GOT3 (cell line): ENCODE data around the gene AARS1.
"Not testable (repeated sequence)": the region's sequence is repeated elsewhere in the genome, so short reads cannot be mapped to it uniquely, and the experiment has no call there.

Experiments used
- DNase-seq: peaks from one replicate; lab custom pipeline; 2025; ENCODE audit warnings: mixed read lengths; lab: John Stamatoyannopoulos, UW

Gene AARS1

DNA sequence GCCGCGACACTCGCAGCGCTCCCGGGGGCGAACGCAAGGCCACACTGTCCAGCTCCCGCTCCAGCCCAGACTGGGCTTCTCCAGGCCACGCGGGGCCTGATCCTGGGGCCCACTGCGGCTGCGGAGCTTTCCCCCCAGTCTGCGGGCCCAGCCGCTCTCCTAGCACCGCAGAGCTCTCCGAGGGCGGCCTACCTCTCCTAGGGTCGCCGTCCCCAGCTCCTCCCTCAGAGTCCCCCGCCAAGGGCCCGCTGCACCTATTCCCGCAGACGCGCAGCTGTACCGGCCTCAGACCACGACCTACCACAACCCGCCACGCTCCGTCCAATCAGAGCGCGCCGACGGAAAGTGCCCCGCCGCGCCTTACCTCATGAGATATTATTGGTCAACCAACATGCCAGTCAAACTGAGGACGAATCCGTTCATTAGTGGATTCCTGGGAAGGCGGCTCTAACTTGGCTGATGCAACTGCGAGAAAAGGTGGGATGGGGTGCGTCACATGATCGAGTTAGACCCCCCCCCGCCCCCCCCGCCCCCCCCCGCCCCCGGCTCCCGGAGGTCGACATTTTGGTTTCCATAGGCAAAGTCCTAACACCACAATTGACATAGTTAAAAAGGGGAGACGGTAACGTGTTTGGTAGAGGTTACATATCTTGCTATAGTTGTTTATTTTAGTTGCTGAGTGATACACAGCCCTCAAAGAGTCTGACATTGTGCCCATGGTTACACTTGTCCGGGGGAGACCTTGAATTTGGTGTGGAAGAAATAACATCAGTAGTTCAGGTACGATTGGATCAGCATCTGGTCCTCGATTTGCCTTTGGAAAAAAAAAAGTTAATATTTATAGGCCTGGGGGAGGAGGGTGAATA is at the start of gene AARS1:
TSS of gene AARS1 (minus strand) at position 278 of the 866 bp plus-strand sequence. CDS start 6,743 bp downstream, outside the sequence.
- peak; percentile 82 for DNase-seq

DNA sequence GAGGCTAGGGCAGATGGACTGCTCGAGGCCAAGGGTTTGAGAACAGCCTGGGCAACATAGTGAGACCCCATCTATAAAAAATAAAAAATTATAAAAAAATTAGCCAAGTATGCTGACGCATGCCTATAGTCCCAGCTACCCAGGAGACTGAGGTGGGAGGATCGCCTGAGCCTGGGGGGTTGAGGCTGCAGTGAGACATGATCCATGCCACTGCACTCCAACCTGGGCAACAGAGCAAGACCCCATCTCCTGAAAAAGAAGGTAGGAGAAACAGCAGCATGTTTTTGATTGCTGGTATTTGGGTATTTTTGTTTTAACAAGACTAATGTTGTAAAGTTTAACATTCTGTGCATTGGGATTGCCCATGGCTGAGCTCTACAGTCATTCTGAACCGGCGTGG is 48.5 kb upstream of the AARS1 start:
- DNase-seq: no peak

DNA sequence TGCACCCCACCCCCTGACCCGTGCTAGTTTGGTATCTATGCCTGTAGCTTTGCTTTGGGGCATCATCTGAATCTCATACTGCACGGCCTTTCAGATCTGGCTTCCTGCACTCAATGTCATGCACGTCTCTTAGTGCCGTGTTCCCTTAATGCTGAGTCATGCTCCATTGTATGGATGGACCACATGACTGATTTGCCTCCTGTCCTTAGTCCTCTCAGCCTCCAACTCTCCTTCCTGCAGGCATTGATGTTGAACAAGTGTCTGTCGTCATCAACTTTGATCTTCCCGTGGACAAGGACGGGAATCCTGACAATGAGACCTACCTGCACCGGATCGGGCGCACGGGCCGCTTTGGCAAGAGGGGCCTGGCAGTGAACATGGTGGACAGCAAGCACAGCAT is 43.4 kb upstream of the AARS1 start:
- not testable (repeated sequence) for DNase-seq

DNA sequence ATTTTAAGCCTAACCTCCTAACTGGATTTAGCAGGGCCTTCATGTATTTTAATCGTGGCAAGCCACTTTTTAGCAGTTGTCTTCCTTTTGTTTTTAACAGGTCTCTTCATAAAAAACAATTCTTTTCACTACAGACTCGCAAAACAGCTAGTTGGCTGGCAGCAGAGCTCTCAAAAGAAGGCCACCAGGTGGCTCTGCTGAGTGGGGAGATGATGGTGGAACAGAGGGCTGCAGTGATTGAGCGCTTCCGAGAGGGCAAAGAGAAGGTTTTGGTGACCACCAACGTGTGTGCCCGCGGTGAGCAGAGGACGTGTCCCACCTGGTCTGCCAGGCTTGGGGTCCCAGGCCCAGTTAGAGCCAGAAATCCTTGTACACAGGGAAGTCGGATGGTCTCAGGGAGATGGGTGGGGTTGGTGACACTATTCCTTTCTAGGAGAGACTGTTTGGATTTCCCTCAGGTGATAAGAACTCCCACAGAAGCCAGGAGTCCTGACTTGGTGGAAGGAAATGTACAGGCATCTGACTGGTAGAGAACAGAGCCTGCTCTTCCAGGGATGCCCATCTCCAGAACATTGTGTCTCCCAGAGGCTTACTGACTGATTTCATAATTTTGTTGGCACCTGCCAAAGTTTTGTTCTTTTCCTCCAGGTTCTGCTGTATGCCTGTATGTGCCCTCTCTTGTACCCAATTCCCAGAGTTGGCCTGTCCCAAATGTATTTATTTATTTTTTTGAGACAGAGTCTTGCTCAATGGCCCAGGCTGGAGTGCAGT is 42.5 kb upstream of the AARS1 start:
- no peak for DNase-seq

DNA sequence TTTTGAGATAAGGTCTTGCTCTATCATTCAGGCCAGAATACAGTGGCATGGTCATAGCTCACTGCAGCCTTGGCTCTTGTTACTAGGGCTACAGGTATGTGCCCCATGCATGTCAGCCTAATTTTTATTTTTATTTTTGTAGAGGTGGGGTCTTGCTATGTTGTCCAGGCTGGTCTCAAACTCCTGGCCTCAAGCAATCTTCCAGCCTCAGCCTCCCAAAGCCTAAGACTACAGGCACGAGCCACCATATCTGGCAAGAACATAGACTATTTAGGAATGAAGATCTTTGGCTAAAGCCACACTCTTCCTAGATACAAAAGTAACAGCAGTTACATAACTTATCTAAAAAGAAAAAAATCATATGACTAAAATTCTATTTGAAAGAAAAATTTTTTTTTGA is 41.8 kb upstream of the AARS1 start:
- no peak for DNase-seq

DNA sequence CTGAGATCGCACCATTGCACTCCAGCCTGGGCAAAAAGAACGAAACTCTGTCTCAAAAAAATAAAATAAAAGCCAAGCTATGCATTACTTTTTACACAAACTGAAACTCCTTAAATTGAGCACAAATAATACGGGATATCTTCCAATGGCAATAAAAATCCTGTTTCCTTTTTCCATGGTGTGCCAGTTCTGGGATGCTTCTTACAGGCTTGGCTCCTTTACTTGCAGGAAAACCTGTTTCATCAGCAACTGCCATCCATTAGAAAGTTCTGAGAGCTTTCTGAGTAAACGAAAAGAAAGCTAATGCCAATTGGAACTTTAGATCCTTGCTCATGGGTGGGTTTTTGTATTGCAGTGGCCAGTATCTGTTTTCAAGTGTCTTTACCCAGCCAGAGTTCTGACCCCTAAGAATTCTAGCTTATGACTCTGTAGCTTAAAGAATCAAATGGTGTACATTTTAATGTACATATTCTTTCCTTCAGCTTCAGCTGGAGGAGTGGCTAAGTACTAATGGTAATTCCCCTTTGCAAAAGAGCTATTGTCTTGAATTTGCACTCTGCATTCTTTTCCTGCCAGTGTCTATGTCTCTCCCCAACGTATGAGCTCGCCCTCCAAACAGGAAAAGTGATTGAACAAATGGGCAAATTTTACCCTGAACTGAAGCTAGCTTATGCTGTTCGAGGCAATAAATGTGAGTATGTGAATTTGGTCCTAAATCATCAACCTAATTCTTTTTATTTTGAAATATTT is 35.9 kb upstream of the AARS1 start:
- DNase-seq: no peak

DNA sequence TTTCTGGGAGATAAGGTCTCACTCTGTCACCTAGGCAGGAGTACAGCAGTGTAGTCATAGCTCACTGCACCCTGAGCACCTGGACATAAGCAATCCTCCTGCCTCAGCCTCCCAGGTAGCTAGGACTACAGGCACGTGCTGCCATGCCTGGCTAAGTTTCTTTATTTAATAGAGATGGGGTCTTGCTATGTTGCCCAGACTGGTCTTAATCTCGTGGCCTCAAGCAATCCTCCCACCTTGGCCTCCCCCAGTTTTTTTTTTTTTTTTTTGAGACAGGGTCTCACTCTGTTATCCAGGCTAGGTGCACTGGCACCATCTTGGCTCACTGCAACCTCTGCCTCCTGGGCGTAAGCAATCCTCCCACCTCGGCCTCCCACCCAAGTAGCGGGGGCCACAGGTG is 30.8 kb upstream of the AARS1 start:
- no peak for DNase-seq

DNA sequence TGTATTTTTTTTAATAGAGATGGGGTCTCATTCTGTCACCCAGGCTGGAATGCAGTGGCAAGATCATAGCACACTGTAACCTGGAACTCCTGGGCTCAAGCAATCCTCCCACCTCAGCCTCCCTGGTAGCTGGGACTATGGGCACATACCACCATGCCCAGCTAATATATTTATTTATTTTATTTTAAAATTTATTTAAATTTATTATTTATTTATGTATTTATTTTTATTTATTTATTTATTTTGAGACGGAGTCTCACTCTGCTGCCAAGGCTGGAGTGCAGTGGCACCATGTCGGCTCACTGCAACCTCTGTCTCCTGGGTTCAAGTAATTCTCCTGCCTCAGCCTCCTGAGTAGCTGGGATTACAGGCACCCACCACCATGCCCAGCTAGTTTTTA is 18.4 kb upstream of the AARS1 start:
- not testable (repeated sequence) for DNase-seq

DNA sequence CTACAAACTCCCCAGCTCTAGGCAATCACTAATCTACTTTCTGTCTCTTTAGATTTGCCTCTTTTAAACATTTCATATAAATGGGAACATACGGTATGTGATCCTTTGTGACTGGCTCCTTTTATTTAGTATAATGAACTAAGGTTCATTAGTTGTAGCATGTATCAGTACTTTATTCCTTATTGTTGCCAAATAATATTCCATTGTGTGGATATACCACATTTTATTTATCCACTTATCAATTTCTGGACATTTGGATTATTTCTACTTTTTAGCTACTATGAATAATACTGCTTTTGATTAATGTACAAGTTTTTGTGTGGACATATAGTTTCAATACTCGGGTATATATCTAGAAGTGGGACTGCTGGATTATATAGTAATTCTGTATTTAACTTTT is 17.6 kb upstream of the AARS1 start:
- DNase-seq: no peak

DNA sequence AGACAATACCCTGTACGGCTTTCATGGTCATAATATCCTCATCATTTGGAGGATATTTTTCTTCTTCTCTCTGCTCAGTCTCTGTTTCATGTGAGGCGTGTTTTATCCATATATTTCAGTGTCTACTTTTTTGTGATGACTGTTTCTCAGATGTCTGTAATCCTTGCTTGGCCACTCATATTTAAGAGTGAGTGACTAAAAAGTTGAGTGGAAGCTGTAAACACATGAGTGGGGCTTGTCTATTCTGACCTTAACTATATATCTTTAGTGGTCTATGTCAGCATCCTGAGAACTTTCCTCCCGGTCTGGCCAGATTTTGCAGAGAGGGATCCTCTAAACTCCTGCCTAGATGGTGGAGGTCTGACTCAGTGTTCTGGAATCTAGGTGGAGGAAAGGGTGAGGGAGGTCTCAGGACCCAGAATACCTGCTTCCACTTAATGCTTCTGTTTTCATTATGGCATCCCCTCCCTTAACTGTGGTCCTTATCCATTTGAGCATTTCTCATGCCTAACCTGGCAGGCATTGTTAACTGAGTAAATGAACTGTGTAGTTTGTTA is 15.7 kb upstream of the AARS1 start:
- no peak for DNase-seq

DNA sequence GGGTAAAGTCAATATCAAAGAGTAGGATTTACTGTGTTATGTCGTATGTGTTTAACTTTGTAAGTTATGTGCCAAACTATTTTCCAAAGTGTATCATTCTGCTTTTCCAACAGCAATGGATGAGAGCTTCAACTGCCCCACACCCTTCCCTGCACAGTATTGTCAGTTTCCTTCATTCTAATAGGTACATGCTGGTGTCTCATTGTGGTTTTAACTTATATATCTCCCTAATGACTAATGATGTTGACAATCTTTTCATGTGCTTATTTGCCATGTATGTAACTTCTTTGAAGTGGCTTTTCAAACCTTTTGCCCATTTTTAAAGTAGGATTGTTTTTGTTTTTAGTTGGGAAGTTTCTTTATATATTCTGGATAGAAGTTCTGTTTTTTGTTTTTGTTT is 13.4 kb upstream of the AARS1 start:
- no peak for DNase-seq

DNA sequence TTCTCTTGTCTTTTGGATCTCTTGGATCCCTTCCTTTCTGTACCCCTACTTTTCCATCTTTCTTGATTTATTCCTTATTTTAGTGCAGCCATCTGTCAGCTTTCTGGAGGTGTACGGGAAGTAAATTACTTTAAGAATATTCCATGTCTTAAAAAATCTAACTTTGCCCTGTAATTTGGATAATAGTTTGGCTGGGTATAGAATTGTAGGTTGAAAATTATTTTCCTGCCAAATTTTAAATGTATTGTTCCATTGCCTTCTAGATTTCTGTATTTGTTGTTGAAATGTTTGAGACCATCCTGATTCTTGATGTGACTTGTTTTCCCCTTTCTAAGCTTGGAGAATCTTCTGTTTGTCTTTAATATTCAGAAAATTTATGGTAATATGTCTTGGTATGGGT is 11.8 kb upstream of the AARS1 start:
- DNase-seq: no peak

DNA sequence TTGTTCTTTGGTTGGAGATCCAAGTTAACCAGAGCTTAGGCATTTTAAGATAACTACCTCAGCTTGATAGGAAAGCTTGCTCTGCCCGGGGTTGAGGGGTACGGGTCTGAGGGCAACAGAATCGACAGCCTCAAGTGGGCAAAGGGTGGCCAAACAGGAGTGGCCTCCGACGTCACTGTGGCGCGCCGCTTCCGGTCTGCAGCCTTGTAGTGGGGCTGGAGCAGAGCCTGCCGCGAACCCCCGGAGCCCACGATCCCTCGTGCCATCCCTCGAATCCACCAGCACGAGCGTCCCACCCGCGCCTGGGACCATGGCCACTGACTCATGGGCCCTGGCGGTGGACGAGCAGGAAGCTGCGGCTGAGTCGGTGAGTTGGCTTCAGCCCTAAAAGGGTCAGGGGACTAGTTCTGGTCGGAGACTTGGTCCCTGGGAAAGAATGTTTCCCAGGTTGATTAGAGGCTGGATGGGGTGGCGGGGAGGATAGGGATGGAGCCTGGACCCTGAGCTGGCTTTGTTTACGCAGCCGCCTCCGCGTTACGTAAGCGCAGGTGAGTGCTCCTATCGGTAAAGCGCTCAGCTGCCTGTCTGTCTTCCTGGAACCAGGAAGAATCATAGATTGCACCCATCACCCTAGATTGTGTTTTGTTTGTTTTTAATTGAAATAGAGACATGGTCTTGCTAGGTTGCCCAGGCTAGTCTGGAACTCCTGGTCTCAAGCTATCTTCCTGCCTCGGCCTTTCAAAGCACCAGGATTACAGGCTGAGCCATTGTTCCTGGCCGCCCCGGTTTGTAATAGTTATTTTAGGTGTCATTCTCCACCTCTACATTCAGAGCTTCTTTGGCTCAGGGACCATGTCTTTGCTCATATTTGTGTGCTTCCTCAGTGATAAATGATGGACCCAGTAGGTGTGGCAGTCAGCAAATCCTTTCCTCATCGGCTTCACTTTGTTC is 10.0 kb upstream of the AARS1 start, which contains the start of gene DDX19B:
TSS of gene DDX19B (plus strand) at position 199 of the 951 bp plus-strand sequence. CDS start at position 311, 112 bp downstream.
- peak; percentile 10 for DNase-seq

DNA sequence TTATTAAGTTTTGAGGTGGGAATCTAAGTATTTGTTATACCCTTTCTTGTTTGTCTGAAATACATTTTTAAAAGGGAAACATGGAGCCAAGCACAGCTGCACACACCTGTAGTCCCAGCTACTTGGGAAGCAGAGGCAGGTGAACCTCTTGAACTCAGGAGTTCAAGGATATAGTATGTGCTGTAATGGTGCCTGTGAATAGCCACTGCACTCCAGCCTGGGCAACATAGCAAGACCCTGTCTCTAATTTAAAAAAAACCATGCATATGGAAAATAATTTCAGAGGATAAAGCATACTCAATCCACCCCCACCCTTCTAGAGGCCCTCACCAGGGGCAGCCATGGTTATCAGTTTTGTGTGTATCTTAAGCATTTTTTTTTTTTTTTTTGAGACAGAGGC is 6.3 kb upstream of the AARS1 start:
- DNase-seq: no peak

DNA sequence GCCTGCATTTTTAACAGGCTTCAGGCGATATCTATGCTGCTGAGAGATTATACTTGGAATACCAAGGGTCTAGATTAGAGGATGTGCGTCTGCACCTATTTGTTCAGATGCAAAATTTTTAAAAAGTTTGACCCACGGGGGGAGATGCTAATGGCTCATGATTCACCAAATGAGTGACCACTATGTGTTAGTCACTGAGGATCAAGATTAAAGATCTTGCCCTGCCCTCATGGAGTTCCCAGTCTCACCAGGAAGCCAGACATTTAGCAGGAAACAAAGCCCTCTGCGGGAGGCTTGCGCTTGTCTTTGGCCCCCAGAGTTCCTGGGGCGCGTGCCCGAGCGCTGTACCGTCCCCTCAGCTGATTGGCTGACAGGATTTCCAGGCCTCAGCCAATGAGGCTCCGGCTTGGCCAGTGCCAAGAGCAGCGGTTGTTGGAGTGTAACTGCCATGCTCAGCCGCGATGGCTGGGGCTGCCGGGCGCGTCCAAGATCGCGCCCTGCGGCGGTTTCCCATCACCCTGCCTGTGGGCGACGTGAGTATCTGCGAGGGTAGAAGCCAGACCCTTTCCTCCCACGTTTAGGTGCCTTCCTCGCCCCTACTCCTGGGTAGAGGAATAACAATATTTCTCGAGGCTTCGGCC is 5.2 kb upstream of the AARS1 start:
- DNase-seq: no peak

DNA sequence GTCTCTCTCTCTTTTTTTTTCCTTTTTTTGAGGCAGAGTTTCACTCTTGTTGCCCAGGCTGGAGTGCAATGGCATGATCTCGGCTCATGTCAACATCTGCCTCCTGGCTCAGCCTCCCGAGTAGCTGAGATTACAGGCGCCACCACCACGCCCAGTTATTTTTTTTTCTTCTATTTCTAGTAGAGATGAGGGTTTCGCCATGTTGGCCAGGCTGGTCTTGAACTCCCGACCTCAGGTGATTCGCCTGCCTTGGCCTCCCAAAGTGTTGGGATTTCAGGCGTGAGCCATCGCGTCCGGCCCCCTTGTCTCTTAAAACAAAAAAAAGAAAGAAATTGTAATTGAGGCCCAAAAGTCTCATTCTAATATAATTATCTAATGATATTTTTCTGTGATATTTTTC is 2.8 kb upstream of the AARS1 start:
- not testable (repeated sequence) for DNase-seq

DNA sequence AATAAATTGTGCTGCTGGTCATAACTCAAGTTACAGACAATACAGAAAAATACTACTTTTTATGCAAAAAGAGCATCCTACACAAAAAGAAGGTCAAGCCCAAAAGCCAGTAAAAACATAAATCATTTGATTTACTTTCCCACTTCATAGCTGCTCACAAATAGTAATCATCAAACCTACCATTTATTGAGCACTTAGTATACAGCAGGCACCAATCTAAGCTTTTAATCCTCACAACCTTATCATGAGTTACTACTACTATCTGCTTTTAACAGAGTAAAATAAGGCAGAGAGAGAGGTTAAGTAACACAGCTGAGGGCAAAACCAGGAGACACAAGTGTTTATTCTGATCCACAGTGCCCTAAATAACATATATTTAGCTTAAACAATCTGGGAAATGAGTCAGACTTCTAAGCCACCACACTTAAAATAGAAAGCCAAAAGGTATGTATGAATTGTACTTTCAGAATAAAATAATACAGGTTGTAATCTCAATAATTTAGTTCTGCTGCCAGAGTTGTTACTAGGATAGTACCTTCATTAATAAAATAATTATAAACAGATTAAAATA is 1.7 kb upstream of the AARS1 start:
- DNase-seq: no peak

DNA sequence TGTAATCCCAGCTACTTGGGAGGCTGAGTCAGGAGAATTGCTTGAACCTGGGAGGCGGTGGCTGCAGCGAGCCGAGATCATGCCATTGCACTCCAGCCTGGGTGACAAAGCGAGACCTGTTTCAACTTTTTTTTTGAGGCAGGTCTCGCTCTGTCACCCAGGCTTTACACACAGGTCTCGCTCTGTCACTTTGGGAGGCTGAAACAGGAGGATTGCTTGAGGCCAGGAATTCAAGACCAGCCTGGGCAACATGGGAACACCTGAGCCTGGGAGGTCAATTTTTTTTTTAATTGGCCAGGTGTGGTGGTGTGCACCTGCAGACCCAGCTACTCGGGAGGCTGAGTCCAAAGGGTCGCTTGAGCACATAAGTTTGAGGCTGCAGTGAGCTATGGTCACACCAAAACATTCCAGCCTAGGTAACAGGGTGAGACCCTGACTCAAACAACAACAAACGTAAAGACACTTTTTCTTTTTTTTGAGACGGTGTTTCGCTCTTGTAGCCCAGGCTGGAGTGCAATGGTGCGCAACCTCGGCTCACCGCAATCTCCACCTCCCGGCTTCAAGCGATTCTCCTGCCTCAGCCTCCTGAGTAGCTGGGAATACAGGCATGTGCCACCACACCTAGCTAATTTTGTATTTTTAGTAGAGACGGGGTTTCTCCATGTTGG is 1.9 kb downstream of the AARS1 start:
- not testable (repeated sequence) for DNase-seq

DNA sequence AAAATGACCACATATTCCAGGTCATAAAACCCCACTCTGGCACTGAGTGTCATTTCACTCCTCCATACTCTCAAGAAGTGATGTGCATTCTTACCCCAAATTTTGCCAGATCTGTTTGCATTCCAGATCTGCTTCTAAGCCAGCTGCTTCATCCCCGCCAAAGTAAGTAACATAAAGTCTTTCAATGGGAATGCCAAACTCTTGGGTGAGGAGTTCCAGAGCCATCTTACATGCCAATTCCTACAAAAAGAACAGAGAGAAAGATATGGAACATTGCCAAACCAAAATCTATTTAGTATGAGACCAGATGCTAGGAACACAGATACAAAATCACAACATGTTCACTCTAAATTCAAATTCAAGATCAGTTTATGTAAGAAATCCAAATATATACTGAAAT is 12.9 kb downstream of the AARS1 start:
- DNase-seq: no peak
